GM12891 (cell line): ENCODE measurements around the gene PLK3.
A peak's percentile ranks its signal among the peaks of the same experiment; 100 is the strongest.

Source experiments
- DNase-seq: peaks from one replicate; pipeline ENCODE4 v3.0.0; 2011; ENCODE audit warnings: low spot score; ENCODE audit not compliant: insufficient read length
- FAIRE-seq: peaks from 2 replicates; lab custom pipeline; 2011; peaks lifted over from hg19 to GRCh38; lab: Jason Lieb, UNC
- PAX5 ChIP-seq: IDR thresholded peaks from 2 replicates; pipeline ENCODE4 v1.6.1; 2011; ENCODE audit warnings: low read length, moderate library complexity, mild to moderate bottlenecking; ENCODE audit not compliant: insufficient read depth, severe bottlenecking
- POLR2A ChIP-seq: IDR thresholded peaks from 2 replicates; pipeline ENCODE4 v1.6.1; 2011; ENCODE audit warnings: low read depth, low read length, control low read depth
- POLR2AphosphoS5 ChIP-seq: IDR thresholded peaks from 2 replicates; pipeline ENCODE4 v1.6.1; 2011; ENCODE audit warnings: low read depth, low read length, control low read depth
- POU2F2 ChIP-seq: IDR thresholded peaks from 2 replicates; pipeline ENCODE4 v1.6.1; 2011; ENCODE audit warnings: low read depth, mild to moderate bottlenecking, control low read depth, low read length, moderate library complexity
- SPI1 ChIP-seq: IDR thresholded peaks from 2 replicates; pipeline ENCODE4 v1.6.1; 2011; ENCODE audit warnings: low read depth, low read length, control low read depth
- TAF1 ChIP-seq: IDR thresholded peaks from 2 replicates; pipeline ENCODE4 v1.6.1; 2011; ENCODE audit warnings: low read depth, low read length, control low read depth

Gene PLK3

DNA sequence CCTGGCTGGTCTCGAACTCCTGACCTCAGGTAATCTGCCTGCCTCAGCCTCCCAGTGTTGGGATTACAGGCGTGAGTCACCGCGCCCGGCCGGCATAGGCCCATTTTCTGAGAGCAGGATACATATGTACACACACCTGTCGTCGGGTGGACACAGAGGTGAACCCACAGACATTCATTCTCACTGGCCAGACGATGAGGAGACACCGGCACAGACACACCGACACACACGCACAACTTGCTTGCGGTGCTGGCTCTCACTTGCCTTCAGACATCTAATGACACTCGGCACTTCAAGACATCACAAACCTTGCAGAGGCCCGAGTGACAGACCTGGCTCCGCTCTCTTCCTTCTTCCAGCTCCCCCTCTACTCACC lies 42.3 kb downstream of the PLK3 start:
- FAIRE-seq (peak; percentile 58), DNase-seq (no peak)
- no peak for TF ChIP-seq PAX5
- TF ChIP-seq POU2F2: no peak
- no peak for TF ChIP-seq POLR2A
- no peak for TF ChIP-seq POLR2AphosphoS5
- no peak for TF ChIP-seq SPI1
- no peak for TF ChIP-seq TAF1

DNA sequence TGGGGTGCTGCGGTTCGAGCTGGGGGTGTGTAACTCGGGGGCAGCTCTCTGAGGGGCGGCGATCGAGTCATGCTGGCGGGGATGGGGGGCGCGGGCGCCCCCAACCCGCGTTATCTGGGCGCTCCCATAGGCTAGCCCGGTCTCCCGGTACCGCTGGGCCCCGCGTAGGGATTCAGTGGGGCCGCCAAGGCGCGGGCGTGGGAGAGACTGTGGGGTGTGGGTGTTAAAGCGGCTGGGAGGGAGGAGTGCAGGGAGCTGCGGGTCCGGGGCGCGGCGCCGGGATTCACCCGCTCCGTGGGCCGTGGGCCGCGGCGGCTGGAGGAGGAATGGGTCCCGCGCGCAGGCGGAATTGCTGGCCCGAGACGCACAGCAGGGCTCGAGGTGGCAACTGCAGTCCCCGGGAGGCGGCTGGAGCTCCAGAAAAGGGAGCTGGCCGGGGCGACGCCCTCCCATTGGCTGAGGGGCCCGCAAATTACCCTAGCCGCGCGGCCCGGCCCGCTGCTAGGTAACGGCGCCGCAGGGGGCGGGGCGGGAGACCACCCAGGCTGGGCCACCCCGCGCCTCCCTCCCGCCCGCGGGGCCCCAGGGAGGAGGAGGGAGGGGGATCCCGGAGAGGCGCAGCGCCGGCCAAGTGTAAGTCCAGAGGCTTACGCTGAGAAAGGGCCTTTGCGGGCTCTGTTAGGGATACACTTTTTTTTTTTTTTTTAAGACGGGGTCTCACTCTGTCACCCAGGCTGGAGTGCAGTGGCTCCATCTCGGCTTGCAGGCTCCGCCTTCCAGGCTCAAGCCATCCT lies 42.9 kb downstream of the PLK3 start, which contains the start of gene PTCH2:
TSS of gene PTCH2 (minus strand) at position 392 of the 794 bp plus-strand sequence. CDS start at position 71, 321 bp downstream.
- peak; percentile 71 for DNase-seq
- FAIRE-seq: peak; percentile 9
- TF ChIP-seq PAX5 (no peak), TAF1 (no peak), POU2F2 (no peak), SPI1 (no peak)

DNA sequence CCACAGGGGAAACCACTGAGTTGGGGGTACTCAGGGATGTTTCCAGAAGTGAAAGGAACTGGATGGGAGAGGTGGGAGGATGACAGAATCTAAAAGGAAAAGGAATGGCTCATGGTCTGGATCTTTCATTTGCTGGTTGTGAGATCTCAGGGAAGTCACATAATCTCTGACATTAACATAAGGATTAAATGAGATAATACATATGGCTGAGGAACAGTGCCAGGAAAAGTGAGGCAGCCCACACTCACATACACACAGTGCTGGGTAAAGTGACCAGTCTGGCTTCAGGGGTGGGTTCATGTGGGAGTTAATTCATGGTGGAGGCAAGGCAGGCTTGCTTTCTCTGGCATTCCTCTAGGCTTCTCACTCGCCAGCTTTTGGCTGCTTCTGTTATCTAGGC lies 46.8 kb downstream of the PLK3 start:
- DNase-seq (no peak), FAIRE-seq (no peak)
- TF ChIP-seq POLR2A (no peak), SPI1 (no peak), TAF1 (no peak), POLR2AphosphoS5 (no peak), PAX5 (no peak), POU2F2 (no peak)

DNA sequence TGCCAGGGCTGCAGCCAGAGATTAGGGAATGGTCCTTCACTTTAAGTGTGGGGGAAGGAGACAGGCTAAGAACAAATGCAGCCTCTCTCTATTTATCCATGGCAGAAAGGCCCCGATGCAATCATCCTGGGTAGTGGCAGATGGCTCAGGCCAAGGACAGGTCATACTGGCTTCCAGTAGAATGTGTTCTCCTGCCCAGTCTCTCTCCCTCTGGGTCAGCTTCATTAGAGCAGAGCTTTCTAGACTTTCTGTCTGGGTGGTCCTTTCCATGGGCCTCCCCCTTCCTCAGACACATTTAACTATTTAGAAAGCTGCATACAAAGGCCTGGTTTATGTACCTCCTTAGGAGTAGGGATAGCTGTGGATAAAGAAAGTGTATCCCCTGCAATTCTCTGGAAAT lies 47.7 kb downstream of the PLK3 start:
- no peak for FAIRE-seq
- TF ChIP-seq POLR2AphosphoS5 (no peak), SPI1 (no peak), PAX5 (no peak), POLR2A (no peak), POU2F2 (no peak), TAF1 (no peak)
- no peak for DNase-seq

DNA sequence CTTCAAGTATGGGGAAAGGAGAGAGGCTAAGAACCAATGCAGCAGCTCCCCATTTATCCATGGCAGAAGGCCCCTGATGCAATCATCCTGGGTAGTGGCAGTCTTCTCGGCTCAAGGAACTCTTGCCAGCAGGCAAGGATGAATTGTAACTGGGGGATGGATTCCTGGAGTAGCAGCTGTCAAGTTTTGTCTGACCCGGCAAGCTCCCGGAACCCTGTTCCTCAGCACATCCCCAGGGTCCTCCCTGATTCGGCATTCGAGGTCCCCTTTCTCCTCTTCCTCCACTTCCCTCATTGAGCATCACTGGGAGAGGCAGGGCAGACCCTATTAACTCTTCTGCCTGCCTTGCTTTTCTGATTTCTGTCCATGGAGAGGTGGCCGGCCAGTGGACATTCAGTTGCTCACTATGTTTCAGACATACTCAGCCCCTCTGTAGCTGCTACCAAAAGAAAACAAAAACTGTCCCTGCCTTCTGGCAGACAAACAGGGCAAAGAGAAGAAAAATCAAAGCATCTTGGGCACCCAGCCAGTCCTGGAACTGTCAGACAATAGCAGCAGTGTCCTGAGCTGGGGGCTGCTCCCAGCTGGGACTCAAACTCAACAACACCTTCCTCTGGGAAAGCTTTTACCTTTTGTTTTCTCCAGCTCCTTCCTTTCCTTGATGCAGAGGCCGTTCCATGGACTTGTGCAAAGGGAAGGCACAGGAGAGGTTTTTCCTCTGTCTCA lies 48.4 kb downstream of the PLK3 start:
- FAIRE-seq: no peak
- DNase-seq: no peak
- TF ChIP-seq SPI1: no peak
- no peak for TF ChIP-seq POLR2A
- TF ChIP-seq POLR2AphosphoS5: no peak
- no peak for TF ChIP-seq TAF1
- no peak for TF ChIP-seq PAX5
- no peak for TF ChIP-seq POU2F2

DNA sequence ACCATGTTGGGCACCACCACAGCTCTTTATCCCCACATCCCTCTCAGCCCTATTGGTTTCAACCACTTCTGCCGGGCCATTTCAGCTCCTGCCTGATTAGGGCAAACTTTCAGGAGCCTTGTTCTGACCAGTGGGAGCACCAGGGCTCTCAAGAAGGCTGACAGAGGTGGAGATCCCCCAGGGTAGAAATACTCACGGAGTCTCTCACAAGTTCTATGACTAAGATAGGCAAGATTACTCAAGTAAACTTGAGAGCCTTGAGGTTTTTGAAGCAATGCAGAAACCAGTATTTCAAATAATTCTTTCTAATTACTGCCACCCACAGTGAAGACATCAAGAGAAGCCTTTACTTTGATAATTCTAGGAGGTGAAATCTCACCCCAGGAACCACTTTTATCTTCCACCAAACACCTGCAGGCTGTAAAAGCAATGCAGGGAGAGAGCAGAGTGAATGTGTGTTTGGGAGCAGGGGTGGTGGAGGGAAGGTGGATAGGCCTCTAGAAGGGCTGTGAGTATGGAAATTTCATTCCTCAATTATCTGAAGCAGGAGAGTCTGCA lies 49.5 kb downstream of the PLK3 start:
- FAIRE-seq: no peak
- no peak for DNase-seq
- TF ChIP-seq SPI1: no peak
- TF ChIP-seq TAF1: no peak
- TF ChIP-seq PAX5: no peak
- no peak for TF ChIP-seq POU2F2
- TF ChIP-seq POLR2AphosphoS5: no peak
- no peak for TF ChIP-seq POLR2A

DNA sequence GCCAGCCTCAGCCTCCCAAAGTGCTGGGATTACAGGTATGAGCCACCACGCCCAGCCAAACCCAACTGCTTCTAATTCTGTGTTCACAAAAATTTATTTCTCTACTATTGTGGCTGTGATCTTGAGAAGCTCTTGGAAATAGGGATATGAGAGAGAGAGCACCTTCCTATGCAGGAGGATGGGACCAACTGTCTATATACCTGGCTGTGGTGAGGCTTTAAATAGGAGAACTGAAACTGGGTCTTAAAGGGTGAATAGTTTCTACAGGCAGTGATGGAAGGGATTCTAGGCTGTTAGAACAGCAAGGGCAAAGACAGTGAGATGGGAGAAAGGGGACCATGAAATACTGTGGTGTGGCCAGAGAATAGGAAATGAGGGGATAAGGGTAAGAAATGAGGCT lies 51.1 kb downstream of the PLK3 start:
- DNase-seq (no peak), FAIRE-seq (peak; percentile 23)
- TF ChIP-seq POLR2A (no peak), SPI1 (peak; percentile 93)

DNA sequence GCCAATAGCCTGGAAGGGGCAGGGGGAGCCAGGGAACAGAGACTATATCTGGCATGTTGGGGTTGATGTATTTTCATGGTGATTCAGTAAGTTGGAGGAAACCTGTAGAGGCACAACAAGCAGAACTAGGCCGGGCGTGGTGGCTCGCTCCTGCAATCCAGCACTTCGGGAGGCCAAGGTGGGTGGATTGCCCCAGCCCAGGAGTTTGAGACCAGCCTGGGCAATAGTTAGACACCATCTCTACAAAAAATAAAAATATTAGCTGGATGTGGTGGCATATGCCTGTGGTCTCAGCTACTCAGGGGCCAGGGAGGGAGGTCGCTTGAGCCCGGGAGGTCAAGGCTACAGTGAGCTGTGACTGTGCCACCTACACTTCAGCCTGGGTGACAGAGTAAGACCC lies 53.0 kb downstream of the PLK3 start:
- no peak for TF ChIP-seq POLR2A
- TF ChIP-seq PAX5: no peak
- no peak for TF ChIP-seq TAF1
- TF ChIP-seq SPI1: no peak
- no peak for TF ChIP-seq POU2F2
- TF ChIP-seq POLR2AphosphoS5: no peak
- FAIRE-seq: no peak

DNA sequence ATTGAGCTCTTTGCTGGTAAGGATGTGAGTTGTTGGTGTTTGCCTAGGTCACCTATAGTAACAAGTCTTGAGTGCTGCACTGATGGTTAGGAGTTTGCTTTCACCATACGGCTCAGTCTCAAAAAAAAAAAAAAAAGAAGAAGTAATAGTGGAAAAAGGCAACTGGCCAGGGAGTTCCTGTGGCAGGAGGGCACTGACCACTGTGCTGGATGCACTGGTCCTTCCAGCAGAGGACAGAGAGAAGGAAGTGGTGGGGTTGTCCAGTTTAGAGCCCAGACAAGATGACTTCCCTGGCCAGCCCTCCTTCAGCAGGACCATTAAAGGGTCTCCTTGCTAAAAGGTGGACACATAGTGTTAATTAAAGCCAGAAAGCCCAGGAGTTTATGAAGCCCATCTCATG lies 54.8 kb downstream of the PLK3 start:
- DNase-seq (no peak), FAIRE-seq (no peak)
- no peak for TF ChIP-seq SPI1
- no peak for TF ChIP-seq POLR2AphosphoS5
- TF ChIP-seq PAX5: no peak
- no peak for TF ChIP-seq POLR2A
- TF ChIP-seq POU2F2: no peak
- TF ChIP-seq TAF1: no peak

More for the DNA sequence above, 53.0 kb downstream of the PLK3 start:
- no peak for DNase-seq
